ENCODE measurements around the gene VSTM2L.

Gene VSTM2L

GRCh38 chr20:37986044-37986858, 83.3 kb downstream of the VSTM2L start:
- Histone ChIP-seq H3K4me3 (ENCODE audit: low read length) (no peak overlapping the region), H3K36me3 (ENCODE audit: insufficient read depth, low read length) (peaks cover 27% of the 10 kb centered on the region), H3K27me3 (ENCODE audit: insufficient read depth, low read length) (no peaks in the 10 kb centered on the region), H3K4me1 (ENCODE audit: insufficient read depth, low read length) (peaks cover 13% of the 10 kb centered on the region), H3K9me3 (ENCODE audit: low read length) (no peaks in the 10 kb centered on the region), H2AFZ (ENCODE audit: low read depth, low read length) (no peak overlapping the region)

DNA sequence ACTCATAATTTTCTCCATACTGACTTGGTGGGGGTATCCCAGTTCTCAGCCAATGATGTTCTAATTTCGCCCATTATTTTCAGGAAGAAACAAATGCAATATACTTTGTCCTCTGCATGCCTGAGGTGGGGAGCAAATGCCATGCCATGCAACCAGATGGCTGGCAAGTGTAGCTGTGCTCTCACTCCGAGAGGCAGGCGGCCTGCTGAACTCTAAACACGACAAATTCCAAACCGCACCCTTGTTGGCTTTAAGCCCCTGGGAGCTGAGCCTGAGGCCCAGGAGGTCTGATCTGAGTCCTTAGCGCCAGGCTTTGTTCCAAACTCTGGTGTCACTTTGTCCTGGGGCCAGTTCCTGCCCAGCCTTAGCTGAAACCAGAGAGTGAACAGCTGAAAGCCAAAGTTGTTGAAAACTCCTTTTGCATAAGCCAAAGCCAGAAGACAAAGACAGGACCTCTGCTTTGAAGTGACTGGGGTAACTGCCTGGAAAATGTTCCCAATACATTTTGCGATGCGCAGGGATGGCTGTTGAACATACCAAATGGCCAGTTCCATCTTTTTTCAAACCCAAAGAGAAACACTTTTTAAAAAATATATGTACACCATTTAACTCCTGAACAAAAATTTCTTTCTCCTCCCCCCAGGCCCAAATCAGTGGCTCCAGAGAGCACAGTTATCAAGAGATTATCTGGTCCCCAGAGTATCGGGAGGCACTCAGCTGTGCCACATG, 84.1 kb downstream of the VSTM2L start:
- Histone ChIP-seq H2AFZ (ENCODE audit: low read depth, low read length) (no peak overlapping the region), H3K27me3 (ENCODE audit: insufficient read depth, low read length) (no peaks in the 10 kb centered on the region), H3K4me3 (ENCODE audit: low read length) (no peak overlapping the region), H3K4me1 (ENCODE audit: insufficient read depth, low read length) (peaks cover 15% of the 10 kb centered on the region), H3K36me3 (ENCODE audit: insufficient read depth, low read length) (peaks cover 35% of the 10 kb centered on the region), H3K9me3 (ENCODE audit: low read length) (no peaks in the 10 kb centered on the region)

DNA sequence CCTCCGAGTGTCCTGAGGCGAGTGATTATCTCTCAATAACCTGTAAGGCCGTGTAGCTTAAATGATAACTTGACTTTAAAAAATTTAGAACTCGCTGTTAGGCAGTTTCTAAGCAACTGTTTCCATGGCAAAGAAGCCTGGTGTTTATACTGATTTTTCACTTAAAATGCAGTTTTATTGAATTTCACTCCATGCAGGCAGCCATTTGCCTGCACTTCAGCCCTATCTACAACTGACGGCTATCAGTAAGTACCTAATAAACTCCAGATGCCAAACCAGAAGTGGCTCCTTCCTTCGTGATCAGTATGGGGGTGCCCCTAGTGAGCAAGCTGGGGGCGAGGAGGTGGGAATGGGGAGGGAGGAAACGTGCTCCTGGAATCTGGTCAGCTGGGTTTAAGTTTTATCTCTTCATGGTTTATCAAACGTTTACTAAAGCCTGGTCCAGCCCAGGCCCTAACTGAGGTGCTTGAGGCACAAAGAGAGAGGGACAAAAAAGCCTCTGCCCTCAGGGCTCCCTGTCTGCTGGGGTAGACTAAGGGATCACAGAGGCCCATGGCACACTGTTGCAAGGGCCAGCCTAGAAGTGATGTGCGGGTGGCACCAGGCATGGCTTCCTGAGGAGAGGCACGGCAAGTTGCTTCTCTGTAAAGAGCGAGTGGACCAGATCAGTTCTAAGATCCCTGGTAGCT, 84.8 kb downstream of the VSTM2L start:
- no peaks in the 10 kb centered on the region for H3K27me3 ChIP-seq (ENCODE audit: insufficient read depth, low read length)
- H3K4me3 ChIP-seq (ENCODE audit: low read length), result no peak overlapping the region
- H3K9me3 ChIP-seq (ENCODE audit: low read length), result no peaks in the 10 kb centered on the region
- H3K4me1 ChIP-seq (ENCODE audit: insufficient read depth, low read length), result peaks cover 15% of the 10 kb centered on the region
- H3K36me3 ChIP-seq (ENCODE audit: insufficient read depth, low read length), result peaks cover 32% of the 10 kb centered on the region
- no peak overlapping the region for H2AFZ ChIP-seq (ENCODE audit: low read depth, low read length)

DNA sequence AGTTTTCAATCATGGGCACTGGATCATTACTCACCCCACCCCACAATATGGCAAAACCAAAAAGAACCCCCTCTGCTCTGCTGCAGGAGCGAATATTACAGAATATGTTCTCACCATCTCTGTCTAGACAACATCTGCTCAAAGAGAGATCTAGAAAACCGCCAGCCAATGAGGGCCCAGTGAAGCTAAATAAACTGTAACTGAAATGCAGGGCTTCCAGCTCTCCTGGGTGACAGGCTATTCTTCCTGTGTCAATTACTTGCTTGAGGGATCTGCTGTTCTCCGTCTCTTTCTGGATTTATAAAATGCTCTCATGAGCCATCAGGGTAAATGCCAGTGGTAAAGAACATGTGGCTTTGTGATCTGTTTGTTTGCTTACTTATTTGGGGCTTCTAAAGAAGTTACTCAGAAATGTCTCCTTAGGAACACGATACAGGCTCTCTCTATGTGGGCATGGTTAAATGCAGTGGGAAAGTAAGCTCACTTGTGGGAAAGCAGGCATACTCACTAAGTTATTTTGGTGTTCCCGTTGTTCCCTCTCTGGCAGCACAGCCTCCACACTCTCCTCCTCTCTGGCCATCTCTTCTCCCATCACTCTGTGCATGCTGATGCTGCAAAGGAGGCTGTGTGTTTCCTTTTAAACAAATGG, 85.5 kb downstream of the VSTM2L start:
- H3K36me3 ChIP-seq (ENCODE audit: insufficient read depth, low read length), result peaks cover 28% of the 10 kb centered on the region

DNA sequence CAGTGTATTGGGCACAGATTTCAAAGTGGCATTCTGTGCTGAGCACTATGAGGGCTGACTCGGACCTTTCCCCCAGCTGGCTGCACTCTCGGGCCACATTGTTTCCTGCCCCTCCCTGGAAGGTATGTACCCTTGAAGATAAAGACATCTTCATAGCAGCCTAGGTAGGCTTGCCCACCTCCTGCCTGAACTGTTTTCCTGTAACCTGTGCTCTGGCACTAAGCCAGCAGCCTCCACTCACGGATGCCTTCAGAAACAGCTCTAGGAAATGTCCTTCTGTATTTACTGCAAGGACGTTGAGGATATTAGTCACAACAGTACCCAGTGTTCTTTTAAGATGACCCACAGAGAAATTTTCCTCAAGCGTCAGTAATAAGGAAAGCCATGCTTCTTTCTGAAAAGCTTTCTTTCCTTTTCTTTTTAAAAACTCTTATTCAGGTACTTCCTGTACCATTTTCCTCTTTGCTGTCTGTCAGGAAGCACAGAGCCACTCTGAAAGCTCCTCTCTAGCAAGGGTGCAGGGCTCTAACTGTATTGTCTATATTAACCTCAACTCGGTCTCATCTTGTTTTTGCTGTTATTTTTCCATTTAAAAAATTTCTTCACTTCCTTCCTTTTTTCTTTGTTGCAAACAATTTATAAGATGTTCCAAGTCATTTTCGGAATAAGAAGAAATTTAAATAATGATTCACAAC, 86.8 kb downstream of the VSTM2L start:
- Histone ChIP-seq H3K27me3 (ENCODE audit: insufficient read depth, low read length) (no peaks in the 10 kb centered on the region), H3K4me1 (ENCODE audit: insufficient read depth, low read length) (peaks cover 15% of the 10 kb centered on the region), H3K4me3 (ENCODE audit: low read length) (no peak overlapping the region), H2AFZ (ENCODE audit: low read depth, low read length) (no peak overlapping the region), H3K9me3 (ENCODE audit: low read length) (no peaks in the 10 kb centered on the region), H3K36me3 (ENCODE audit: insufficient read depth, low read length) (peaks cover 34% of the 10 kb centered on the region)

More for the DNA sequence above, 85.5 kb downstream of the VSTM2L start:
- H3K4me1 ChIP-seq (ENCODE audit: insufficient read depth, low read length), result peaks cover 15% of the 10 kb centered on the region
- no peaks in the 10 kb centered on the region for H3K27me3 ChIP-seq (ENCODE audit: insufficient read depth, low read length)
- no peak overlapping the region for H3K4me3 ChIP-seq (ENCODE audit: low read length)
- H2AFZ ChIP-seq (ENCODE audit: low read depth, low read length), result no peak overlapping the region
- no peaks in the 10 kb centered on the region for H3K9me3 ChIP-seq (ENCODE audit: low read length)

DNA sequence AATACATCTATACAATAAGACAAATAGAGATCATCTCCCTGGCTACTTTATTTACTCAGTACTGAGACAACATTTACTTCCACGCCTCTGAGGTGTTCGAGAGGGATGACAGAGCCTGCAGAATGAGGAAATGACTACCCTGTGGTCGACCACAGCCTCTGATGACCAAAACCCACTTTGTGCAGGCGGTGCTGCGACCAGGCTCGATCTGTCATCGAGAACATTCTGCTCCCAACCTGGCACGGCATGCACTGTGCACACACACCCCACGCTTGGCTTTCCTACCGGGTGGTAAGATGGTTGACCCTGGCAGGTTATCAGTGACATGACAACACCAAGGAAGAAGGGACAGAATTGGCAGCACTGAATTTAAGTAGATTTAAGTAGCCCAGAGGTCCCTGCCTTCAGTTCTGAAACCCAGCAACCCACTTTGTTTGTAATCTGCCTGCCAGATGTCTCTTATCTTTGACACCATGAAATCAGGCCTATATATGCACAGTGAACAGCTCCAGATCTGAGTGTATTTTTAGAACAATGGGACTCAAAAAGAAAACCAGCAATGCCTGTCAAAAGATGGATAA, 87.7 kb downstream of the VSTM2L start:
- H3K4me3 ChIP-seq (ENCODE audit: low read length), result no peak overlapping the region
- H3K4me1 ChIP-seq (ENCODE audit: insufficient read depth, low read length), result peaks cover 15% of the 10 kb centered on the region
- peaks cover 43% of the 10 kb centered on the region for H3K36me3 ChIP-seq (ENCODE audit: insufficient read depth, low read length)
- no peaks in the 10 kb centered on the region for H3K9me3 ChIP-seq (ENCODE audit: low read length)
- no peak overlapping the region for H2AFZ ChIP-seq (ENCODE audit: low read depth, low read length)
- H3K27me3 ChIP-seq (ENCODE audit: insufficient read depth, low read length), result no peaks in the 10 kb centered on the region

- H3K36me3 ChIP-seq (ENCODE audit: insufficient read depth, low read length), result peaks cover 49% of the 10 kb centered on the region
- no peak overlapping the region for H2AFZ ChIP-seq (ENCODE audit: low read depth, low read length)
- H3K4me1 ChIP-seq (ENCODE audit: insufficient read depth, low read length), result peaks cover 15% of the 10 kb centered on the region
- no peak overlapping the region for H3K4me3 ChIP-seq (ENCODE audit: low read length)
- H3K27me3 ChIP-seq (ENCODE audit: insufficient read depth, low read length), result no peaks in the 10 kb centered on the region
- no peaks in the 10 kb centered on the region for H3K9me3 ChIP-seq (ENCODE audit: low read length)
These were observed 88.4 kb downstream of the VSTM2L start for GRCh38 chr20:37991157-37991866.

DNA sequence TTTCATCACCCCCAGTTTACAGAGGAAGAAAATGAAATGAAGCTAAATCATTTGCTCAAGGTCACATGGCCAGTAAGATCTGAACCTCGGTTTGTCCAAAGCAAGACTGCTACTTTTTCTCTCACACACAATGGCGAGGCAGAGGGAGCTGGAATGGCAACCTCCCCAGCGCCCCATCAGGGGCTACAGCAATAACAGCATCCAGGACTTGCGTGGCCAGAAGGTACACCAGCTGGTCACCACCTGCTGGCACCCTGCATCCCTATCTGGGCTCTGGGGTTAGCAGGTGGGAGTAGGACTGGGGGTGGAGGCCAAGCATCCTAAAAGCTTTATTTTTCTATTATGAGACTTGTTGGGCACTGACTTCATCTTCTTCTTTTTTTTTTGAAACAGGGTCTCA, 89.0 kb downstream of the VSTM2L start:
- Histone ChIP-seq H2AFZ (ENCODE audit: low read depth, low read length) (no peak overlapping the region), H3K9me3 (ENCODE audit: low read length) (no peaks in the 10 kb centered on the region), H3K36me3 (ENCODE audit: insufficient read depth, low read length) (peaks cover 55% of the 10 kb centered on the region), H3K27me3 (ENCODE audit: insufficient read depth, low read length) (no peaks in the 10 kb centered on the region), H3K4me1 (ENCODE audit: insufficient read depth, low read length) (peaks cover 15% of the 10 kb centered on the region), H3K4me3 (ENCODE audit: low read length) (no peak overlapping the region)

DNA sequence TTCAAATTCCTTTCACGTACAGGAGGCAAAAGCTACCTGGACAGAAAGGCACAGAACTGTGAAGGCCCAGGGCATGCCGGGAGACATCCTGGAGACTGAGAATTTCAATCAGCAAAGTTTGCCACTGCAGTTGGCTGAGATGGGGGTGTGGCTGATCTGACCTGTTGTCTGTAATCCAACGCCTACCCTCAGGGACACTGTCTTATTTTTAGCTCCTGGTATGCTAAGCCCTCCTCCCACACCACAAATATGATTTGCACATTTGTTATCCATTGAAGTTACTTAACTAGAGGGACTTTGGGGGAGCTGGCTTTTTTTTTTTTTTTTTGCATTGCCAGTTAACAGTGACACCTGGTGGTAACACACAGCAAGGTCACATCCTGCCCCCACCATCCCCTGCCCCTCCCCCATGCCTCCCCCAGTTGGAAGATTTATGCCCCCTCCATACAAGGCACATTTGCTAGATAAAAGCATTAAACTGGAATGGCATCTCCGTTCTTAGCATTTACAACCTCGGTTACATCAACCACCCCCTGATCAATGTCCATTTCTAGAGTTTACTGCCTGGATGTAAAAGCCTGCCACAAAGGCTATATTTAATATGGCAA, 90.0 kb downstream of the VSTM2L start:
- H3K9me3 ChIP-seq (ENCODE audit: low read length), result no peaks in the 10 kb centered on the region
- H3K36me3 ChIP-seq (ENCODE audit: insufficient read depth, low read length), result peaks cover 64% of the 10 kb centered on the region
- peaks cover 6% of the 10 kb centered on the region for H3K4me1 ChIP-seq (ENCODE audit: insufficient read depth, low read length)

GRCh38 chr20:37994512-37994911, 91.6 kb downstream of the VSTM2L start:
- peaks cover 5% of the 10 kb centered on the region for H3K4me1 ChIP-seq (ENCODE audit: insufficient read depth, low read length)
- H3K27me3 ChIP-seq (ENCODE audit: insufficient read depth, low read length), result no peaks in the 10 kb centered on the region
- no peak overlapping the region for H3K4me3 ChIP-seq (ENCODE audit: low read length)
- no peaks in the 10 kb centered on the region for H3K9me3 ChIP-seq (ENCODE audit: low read length)
- peaks cover 68% of the 10 kb centered on the region for H3K36me3 ChIP-seq (ENCODE audit: insufficient read depth, low read length)
- no peak overlapping the region for H2AFZ ChIP-seq (ENCODE audit: low read depth, low read length)

More for the DNA sequence above, 90.0 kb downstream of the VSTM2L start:
- Histone ChIP-seq H3K4me3 (ENCODE audit: low read length) (no peak overlapping the region), H3K27me3 (ENCODE audit: insufficient read depth, low read length) (no peaks in the 10 kb centered on the region), H2AFZ (ENCODE audit: low read depth, low read length) (no peak overlapping the region)
